Measurements from ENCODE around the gene FBXW12. TPM values are rescaled to one million over a fixed set of nuclear protein-coding genes. Genes with fewer than 3 reads are reported as not detected.

The FBXW12 gene
- total and polyA plus RNA-seq, 4 donors: not detected

DNA sequence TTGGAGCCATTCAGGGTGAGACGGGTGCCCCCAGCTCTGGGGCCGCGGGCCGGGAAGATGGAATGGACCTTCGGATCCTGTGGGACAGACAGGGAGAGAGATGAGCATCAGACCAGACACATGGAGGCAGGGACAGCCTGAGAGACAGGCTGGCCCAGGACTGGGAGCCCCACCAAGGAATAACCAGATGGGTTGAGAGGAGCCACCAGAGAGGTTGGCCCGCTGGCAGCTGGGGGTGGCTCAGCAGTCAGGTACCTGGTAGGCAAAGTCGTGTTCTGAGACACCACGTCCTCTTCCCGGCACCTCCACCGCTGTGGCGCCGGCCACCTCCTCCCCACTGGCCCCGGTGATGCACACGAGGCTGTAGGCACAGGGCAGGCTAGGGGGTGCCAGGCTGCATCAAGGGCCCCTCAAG is 44.1 kb downstream of the FBXW12 start:
- H3K27me3 ChIP-seq (ENCODE audit: control insufficient read depth in 4 of 4, insufficient read depth in 4 of 4, low read length in 3 of 4): no peaks in the 10 kb centered on the region
- no peak for DNase-seq (ENCODE audit: low spot score)
- TF ChIP-seq, protein P1, sequence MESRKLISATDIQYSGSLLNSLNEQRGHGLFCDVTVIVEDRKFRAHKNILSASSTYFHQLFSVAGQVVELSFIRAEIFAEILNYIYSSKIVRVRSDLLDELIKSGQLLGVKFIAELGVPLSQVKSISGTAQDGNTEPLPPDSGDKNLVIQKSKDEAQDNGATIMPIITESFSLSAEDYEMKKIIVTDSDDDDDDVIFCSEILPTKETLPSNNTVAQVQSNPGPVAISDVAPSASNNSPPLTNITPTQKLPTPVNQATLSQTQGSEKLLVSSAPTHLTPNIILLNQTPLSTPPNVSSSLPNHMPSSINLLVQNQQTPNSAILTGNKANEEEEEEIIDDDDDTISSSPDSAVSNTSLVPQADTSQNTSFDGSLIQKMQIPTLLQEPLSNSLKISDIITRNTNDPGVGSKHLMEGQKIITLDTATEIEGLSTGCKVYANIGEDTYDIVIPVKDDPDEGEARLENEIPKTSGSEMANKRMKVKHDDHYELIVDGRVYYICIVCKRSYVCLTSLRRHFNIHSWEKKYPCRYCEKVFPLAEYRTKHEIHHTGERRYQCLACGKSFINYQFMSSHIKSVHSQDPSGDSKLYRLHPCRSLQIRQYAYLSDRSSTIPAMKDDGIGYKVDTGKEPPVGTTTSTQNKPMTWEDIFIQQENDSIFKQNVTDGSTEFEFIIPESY (IDR thresholded peaks at IDR 0.05): no peak
- TF ChIP-seq HNF4G (IDR thresholded peaks at IDR 0.05) (no peak), NR2F2 (IDR thresholded peaks at IDR 0.05) (no peak), FOXA2 (IDR thresholded peaks at IDR 0.05) (no peak), GABPA (IDR thresholded peaks at IDR 0.05 in 1 of 2, conservative IDR thresholded peaks at IDR 0.05 in 1 of 2) (no peak), RXRA (IDR thresholded peaks at IDR 0.05) (no peak), RAD21 (IDR thresholded peaks at IDR 0.05) (no peak), HNF4A (conservative IDR thresholded peaks at IDR 0.05) (no peak), FOXA1 (IDR thresholded peaks at IDR 0.05) (no peak), TAF1 (conservative IDR thresholded peaks at IDR 0.05) (no peak), YY1 (IDR thresholded peaks at IDR 0.05) (no peak), EGR1 (IDR thresholded peaks at IDR 0.05; ENCODE audit: low read depth in 2 of 2) (no peak)
- TF ChIP-seq, protein P2, sequence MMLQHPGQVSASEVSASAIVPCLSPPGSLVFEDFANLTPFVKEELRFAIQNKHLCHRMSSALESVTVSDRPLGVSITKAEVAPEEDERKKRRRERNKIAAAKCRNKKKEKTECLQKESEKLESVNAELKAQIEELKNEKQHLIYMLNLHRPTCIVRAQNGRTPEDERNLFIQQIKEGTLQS (IDR thresholded peaks at IDR 0.05): no peak
- TF ChIP-seq, protein P3, sequence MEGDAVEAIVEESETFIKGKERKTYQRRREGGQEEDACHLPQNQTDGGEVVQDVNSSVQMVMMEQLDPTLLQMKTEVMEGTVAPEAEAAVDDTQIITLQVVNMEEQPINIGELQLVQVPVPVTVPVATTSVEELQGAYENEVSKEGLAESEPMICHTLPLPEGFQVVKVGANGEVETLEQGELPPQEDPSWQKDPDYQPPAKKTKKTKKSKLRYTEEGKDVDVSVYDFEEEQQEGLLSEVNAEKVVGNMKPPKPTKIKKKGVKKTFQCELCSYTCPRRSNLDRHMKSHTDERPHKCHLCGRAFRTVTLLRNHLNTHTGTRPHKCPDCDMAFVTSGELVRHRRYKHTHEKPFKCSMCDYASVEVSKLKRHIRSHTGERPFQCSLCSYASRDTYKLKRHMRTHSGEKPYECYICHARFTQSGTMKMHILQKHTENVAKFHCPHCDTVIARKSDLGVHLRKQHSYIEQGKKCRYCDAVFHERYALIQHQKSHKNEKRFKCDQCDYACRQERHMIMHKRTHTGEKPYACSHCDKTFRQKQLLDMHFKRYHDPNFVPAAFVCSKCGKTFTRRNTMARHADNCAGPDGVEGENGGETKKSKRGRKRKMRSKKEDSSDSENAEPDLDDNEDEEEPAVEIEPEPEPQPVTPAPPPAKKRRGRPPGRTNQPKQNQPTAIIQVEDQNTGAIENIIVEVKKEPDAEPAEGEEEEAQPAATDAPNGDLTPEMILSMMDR (IDR thresholded peaks at IDR 0.05; ENCODE audit: low read depth, low read length, missing input control): no peak
- TF ChIP-seq, protein P4, sequence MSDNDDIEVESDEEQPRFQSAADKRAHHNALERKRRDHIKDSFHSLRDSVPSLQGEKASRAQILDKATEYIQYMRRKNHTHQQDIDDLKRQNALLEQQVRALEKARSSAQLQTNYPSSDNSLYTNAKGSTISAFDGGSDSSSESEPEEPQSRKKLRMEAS (IDR thresholded peaks at IDR 0.05): no peak
- no peak overlapping the region for H3K27ac ChIP-seq (ENCODE audit: low read depth in 1 of 2, low read length in 2 of 2)
- peaks cover 0 to 4% (median 1%) of the 10 kb centered on the region in 4 donors for H3K4me1 ChIP-seq (ENCODE audit: control insufficient read depth in 4 of 4, insufficient read depth in 4 of 4, low read length in 3 of 4)
- WGBS: 91% methylated on average over 14 of the region's 14 CpGs
- H3K36me3 ChIP-seq (ENCODE audit: control insufficient read depth in 4 of 4, insufficient read depth in 3 of 4, low read depth in 1 of 4, low read length in 3 of 4): peaks cover 15 to 90% (median 46%) of the 10 kb centered on the region in 4 donors
- H3K9me3 ChIP-seq (ENCODE audit: control insufficient read depth in 4 of 4, low read length in 3 of 4): no peaks in the 10 kb centered on the region
- H3K4me3 ChIP-seq (ENCODE audit: low read depth in 1 of 3, low read length in 3 of 3): no peak overlapping the region
- no peak overlapping the region for H3K9ac ChIP-seq (ENCODE audit: low read depth in 1 of 2, low read length in 2 of 2)

DNA sequence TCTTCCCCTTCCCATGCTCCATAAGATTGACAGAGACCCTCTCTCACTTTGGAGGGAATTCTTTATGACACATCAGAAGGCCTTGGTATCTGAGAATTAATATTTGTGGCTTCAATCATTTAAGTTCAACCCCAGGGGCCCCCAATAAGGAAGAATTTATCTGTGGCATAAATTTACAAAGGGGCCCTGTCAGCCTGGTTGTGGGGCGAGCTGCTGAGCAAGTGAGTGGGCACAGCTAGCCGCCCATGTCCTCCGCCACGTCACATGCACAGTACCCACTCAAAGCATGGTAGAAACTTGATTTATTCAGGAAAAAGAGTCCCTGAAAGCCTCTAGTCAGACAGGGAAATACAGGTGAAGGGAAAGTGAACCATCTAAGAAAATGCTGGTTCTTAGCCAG is 44.5 kb downstream of the FBXW12 start:
- DNase-seq (ENCODE audit: low spot score): no peak
- Histone ChIP-seq H3K9me3 (ENCODE audit: control insufficient read depth in 4 of 4, low read length in 3 of 4) (no peaks in the 10 kb centered on the region), H3K9ac (ENCODE audit: low read depth in 1 of 2, low read length in 2 of 2) (no peak overlapping the region), H3K36me3 (ENCODE audit: control insufficient read depth in 4 of 4, insufficient read depth in 3 of 4, low read depth in 1 of 4, low read length in 3 of 4) (peaks cover 15 to 86% (median 44%) of the 10 kb centered on the region in 4 donors), H3K27me3 (ENCODE audit: control insufficient read depth in 4 of 4, insufficient read depth in 4 of 4, low read length in 3 of 4) (no peaks in the 10 kb centered on the region), H3K4me1 (ENCODE audit: control insufficient read depth in 4 of 4, insufficient read depth in 4 of 4, low read length in 3 of 4) (peaks cover 0 to 8% (median 2%) of the 10 kb centered on the region in 4 donors), H3K4me3 (ENCODE audit: low read depth in 1 of 3, low read length in 3 of 3) (no peak overlapping the region), H3K27ac (ENCODE audit: low read depth in 1 of 2, low read length in 2 of 2) (no peak overlapping the region)
- TF ChIP-seq HNF4A (conservative IDR thresholded peaks at IDR 0.05): no peak
- TF ChIP-seq RAD21 (IDR thresholded peaks at IDR 0.05): no peak
- TF ChIP-seq GABPA (IDR thresholded peaks at IDR 0.05 in 1 of 2, conservative IDR thresholded peaks at IDR 0.05 in 1 of 2): no peak
- TF ChIP-seq NR2F2 (IDR thresholded peaks at IDR 0.05): no peak
- 97% methylated on average over 4 of the region's 4 CpGs for WGBS
